K562 (cell line): ENCODE results near the gene HSPB6. TPM values are rescaled to one million over a fixed set of nuclear protein-coding genes. Genes with fewer than 3 reads are reported as not detected.

Source experiments
- BCOR ChIP-seq: fragments of 450-650 bp; IDR thresholded peaks from 2 replicates; pipeline ENCODE4 v1.6.1; 2016
- CREBBP ChIP-seq: IDR thresholded peaks from one replicate; pipeline ENCODE4 v1.6.1; 2012; ENCODE audit warnings: low read depth, mild to moderate bottlenecking, control low read depth, inconsistent platforms, low read length
- ETS2 ChIP-seq: IDR thresholded peaks from 2 replicates; pipeline ENCODE4 v1.6.1; 2016; ENCODE audit warnings: borderline replicate concordance, missing genetic modification characterization, mild to moderate bottlenecking, moderate library complexity, missing compliant biosample characterization; ENCODE audit not compliant: poor library complexity, severe bottlenecking
- GABPB2 ChIP-seq: fragments of 250-450 bp; sonication (Bioruptor Pico); conservative IDR thresholded peaks from 2 replicates; pipeline ENCODE4 v1.5.1; 2021; ENCODE audit warnings: mild to moderate bottlenecking
- HDAC2 ChIP-seq: fragments of 450-650 bp; IDR thresholded peaks from 2 replicates; pipeline ENCODE4 v1.6.1; 2016; ENCODE audit warnings: mild to moderate bottlenecking
- HNRNPK ChIP-seq: fragments of 200-400 bp; formaldehyde crosslinking; IDR thresholded peaks from one replicate; pipeline ENCODE4 v1.6.1; 2018; ENCODE audit warnings: mild to moderate bottlenecking, low read depth, low read length; ENCODE audit not compliant: poor library complexity, severe bottlenecking
- ILK ChIP-seq: fragments of 450-650 bp; IDR thresholded peaks from 2 replicates; pipeline ENCODE4 v1.6.1; 2016; ENCODE audit warnings: missing genetic modification characterization, low read depth, mild to moderate bottlenecking, missing compliant biosample characterization, moderate library complexity, borderline replicate concordance
- KDM4B ChIP-seq, 2 experiments: fragments of 450-650 bp in 1 of 2; sonication (generic) in 1 of 2; IDR thresholded peaks; 2 replicates each; pipeline ENCODE4 v1.6.1; 2016 to 2017; ENCODE audit warnings: borderline replicate concordance in 2 of 2, antibody characterized with exemption in 1 of 2, low read depth in 1 of 2, mild to moderate bottlenecking in 1 of 2
- SMC3 ChIP-seq: conservative IDR thresholded peaks from 2 replicates; pipeline ENCODE4 v1.6.1; 2011; ENCODE audit warnings: low read depth, low read length, improper control_type of control experiment; ENCODE audit not compliant: insufficient read depth
- ZBED1 ChIP-seq: IDR thresholded peaks from 2 replicates; pipeline ENCODE4 v1.6.1; 2014
- ZSCAN32 ChIP-seq: fragments of 450-650 bp; formaldehyde crosslinking; IDR thresholded peaks from 2 replicates; pipeline ENCODE4 v1.4.0; 2020; ENCODE audit warnings: mild to moderate bottlenecking, moderate library complexity
- polyA plus RNA-seq, 8 experiments: library from polyadenylated mRNA; depleted of rRNA in 4 of 8; stranded (reverse) in 5 of 8; unstranded in 3 of 8; fragments of >200 nt; fragmentation: Nextera tagmentation in 2 of 8; fragmentation: Illumina TruSeq in 1 of 8; extraction: Ambion mirVana in 2 of 8; extraction: Trizol in 1 of 8; gene quantifications; 2 replicates each; pipeline versions ENCODE4 v1.2.1 to v1.2.3, GENCODE V29; 2011 to 2014; ENCODE audit warnings: inconsistent platforms in 1 of 8, missing spikeins in 1 of 8
- total RNA-seq, 7 experiments: library from RNA; depleted of rRNA in 6 of 7; stranded (reverse); fragments of >200 nt in 6 of 7; fragmentation: Illumina TruSeq in 2 of 7; extraction: Trizol in 2 of 7; gene quantifications; 2 replicates each; pipeline versions ENCODE4 v1.2.1 to v1.2.3, GENCODE V29; 2011 to 2021; ENCODE audit warnings: low replicate concordance in 1 of 7
- TF ChIP-seq, protein P1 (sequence below): fragments of 450-650 bp; IDR thresholded peaks from 2 replicates; pipeline ENCODE4 v1.6.1; 2017; ENCODE audit warnings: antibody characterized with exemption, mild to moderate bottlenecking
- TF ChIP-seq, protein P2 (sequence below): sonication (generic); formaldehyde crosslinking; IDR thresholded peaks from 2 replicates; pipeline ENCODE4 v1.8.1; 2022; ENCODE audit warnings: missing genetic modification reagents
- TF ChIP-seq, protein P3 (sequence below), 2 experiments: fragments of 450-650 bp in 1 of 2; sonication (generic) in 1 of 2; formaldehyde crosslinking; conservative IDR thresholded peaks; 2 replicates each; pipeline versions ENCODE4 v1.4.0 to v1.8.1; 2020 to 2022; ENCODE audit warnings: mild to moderate bottlenecking in 1 of 2, missing genetic modification reagents in 1 of 2
- TF ChIP-seq, protein P4 (sequence below): fragments of 250-450 bp; sonication (Bioruptor Pico); IDR thresholded peaks from 2 replicates; pipeline ENCODE4 v1.9.0; 2021; ENCODE audit warnings: mild to moderate bottlenecking, inconsistent platforms
- TF ChIP-seq, protein P5 (sequence below): fragments of 450-650 bp; IDR thresholded peaks from 2 replicates; pipeline ENCODE4 v1.6.1; 2016; ENCODE audit warnings: mild to moderate bottlenecking

Gene HSPB6
- total and polyA plus RNA-seq, 9 of the 15 experiments (the other 6 are each of a cell fraction or from before 2014, with no cell fraction given), result 0.55 TPM; not detected in 8

DNA sequence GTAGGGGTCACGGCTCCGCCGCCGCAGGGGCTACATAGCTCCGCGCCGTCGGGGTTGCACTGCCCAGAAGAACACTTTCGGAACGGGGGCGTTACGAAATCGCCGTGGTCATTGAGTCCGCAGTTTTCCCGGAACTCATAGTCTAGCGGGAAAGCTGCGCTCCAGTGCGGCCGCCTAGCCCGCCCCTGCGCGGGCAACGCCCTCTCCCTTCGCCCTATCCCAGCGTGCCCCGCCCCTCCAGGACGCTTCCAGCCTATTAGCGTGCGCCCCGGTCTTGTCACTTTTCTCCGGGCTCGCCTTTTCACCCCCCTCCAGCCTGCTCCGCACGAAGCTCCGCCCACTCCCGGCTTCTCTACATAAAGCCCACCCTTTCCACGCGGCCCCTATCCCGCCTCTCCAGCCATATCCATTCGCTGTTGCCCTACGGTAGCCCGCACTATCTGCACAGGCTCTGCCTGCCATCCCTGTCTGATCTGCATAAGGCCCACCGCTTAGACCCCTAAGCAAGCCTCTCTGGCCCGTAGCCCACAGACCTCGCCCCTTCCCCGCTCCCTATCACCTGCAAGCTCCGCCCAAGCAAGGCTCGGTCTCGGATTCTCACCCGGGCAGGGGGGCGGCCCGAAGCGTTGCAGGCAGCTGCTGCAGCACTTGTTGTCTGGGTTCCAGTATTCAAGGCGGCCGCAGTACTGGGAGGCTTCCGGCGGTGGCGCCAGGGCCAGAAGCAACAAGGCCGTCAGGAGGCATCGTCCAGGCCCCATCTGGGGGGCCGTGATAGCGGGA lies 16.2 kb downstream of the HSPB6 start (continued):
- TF ChIP-seq SMC3, result no peak
- no peak for TF ChIP-seq ZBED1
- TF ChIP-seq, protein P1, sequence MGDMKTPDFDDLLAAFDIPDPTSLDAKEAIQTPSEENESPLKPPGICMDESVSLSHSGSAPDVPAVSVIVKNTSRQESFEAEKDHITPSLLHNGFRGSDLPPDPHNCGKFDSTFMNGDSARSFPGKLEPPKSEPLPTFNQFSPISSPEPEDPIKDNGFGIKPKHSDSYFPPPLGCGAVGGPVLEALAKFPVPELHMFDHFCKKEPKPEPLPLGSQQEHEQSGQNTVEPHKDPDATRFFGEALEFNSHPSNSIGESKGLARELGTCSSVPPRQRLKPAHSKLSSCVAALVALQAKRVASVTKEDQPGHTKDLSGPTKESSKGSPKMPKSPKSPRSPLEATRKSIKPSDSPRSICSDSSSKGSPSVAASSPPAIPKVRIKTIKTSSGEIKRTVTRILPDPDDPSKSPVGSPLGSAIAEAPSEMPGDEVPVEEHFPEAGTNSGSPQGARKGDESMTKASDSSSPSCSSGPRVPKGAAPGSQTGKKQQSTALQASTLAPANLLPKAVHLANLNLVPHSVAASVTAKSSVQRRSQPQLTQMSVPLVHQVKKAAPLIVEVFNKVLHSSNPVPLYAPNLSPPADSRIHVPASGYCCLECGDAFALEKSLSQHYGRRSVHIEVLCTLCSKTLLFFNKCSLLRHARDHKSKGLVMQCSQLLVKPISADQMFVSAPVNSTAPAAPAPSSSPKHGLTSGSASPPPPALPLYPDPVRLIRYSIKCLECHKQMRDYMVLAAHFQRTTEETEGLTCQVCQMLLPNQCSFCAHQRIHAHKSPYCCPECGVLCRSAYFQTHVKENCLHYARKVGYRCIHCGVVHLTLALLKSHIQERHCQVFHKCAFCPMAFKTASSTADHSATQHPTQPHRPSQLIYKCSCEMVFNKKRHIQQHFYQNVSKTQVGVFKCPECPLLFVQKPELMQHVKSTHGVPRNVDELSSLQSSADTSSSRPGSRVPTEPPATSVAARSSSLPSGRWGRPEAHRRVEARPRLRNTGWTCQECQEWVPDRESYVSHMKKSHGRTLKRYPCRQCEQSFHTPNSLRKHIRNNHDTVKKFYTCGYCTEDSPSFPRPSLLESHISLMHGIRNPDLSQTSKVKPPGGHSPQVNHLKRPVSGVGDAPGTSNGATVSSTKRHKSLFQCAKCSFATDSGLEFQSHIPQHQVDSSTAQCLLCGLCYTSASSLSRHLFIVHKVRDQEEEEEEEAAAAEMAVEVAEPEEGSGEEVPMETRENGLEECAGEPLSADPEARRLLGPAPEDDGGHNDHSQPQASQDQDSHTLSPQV, result no peak
- 0 out of 2 replicates have a peak, but pooled peaks have one; percentile 39 for TF ChIP-seq BCOR
- TF ChIP-seq ILK (tag), result no peak
- TF ChIP-seq GABPB2 (CRISPR knock-in tag), result no peak
- no peak for TF ChIP-seq ETS2 (tag)
- TF ChIP-seq, protein P2, sequence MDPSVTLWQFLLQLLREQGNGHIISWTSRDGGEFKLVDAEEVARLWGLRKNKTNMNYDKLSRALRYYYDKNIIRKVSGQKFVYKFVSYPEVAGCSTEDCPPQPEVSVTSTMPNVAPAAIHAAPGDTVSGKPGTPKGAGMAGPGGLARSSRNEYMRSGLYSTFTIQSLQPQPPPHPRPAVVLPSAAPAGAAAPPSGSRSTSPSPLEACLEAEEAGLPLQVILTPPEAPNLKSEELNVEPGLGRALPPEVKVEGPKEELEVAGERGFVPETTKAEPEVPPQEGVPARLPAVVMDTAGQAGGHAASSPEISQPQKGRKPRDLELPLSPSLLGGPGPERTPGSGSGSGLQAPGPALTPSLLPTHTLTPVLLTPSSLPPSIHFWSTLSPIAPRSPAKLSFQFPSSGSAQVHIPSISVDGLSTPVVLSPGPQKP (CRISPR knock-in tag), result no peak
- TF ChIP-seq KDM4B (IDR thresholded peaks at IDR 0.05; ENCODE audit: borderline replicate concordance in 2 of 2, low read depth in 1 of 2), result no peak
- TF ChIP-seq, protein P3, sequence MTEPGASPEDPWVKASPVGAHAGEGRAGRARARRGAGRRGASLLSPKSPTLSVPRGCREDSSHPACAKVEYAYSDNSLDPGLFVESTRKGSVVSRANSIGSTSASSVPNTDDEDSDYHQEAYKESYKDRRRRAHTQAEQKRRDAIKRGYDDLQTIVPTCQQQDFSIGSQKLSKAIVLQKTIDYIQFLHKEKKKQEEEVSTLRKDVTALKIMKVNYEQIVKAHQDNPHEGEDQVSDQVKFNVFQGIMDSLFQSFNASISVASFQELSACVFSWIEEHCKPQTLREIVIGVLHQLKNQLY (CRISPR knock-in tag; conservative IDR thresholded peaks at IDR 0.05), result no peak
- TF ChIP-seq CREBBP, result no peak
- TF ChIP-seq, protein P4, sequence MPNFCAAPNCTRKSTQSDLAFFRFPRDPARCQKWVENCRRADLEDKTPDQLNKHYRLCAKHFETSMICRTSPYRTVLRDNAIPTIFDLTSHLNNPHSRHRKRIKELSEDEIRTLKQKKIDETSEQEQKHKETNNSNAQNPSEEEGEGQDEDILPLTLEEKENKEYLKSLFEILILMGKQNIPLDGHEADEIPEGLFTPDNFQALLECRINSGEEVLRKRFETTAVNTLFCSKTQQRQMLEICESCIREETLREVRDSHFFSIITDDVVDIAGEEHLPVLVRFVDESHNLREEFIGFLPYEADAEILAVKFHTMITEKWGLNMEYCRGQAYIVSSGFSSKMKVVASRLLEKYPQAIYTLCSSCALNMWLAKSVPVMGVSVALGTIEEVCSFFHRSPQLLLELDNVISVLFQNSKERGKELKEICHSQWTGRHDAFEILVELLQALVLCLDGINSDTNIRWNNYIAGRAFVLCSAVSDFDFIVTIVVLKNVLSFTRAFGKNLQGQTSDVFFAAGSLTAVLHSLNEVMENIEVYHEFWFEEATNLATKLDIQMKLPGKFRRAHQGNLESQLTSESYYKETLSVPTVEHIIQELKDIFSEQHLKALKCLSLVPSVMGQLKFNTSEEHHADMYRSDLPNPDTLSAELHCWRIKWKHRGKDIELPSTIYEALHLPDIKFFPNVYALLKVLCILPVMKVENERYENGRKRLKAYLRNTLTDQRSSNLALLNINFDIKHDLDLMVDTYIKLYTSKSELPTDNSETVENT (CRISPR knock-in tag), result no peak
- peak; percentile 70 for TF ChIP-seq HDAC2
- TF ChIP-seq ZSCAN32 (CRISPR knock-in tag), result no peak
- TF ChIP-seq, protein P5, sequence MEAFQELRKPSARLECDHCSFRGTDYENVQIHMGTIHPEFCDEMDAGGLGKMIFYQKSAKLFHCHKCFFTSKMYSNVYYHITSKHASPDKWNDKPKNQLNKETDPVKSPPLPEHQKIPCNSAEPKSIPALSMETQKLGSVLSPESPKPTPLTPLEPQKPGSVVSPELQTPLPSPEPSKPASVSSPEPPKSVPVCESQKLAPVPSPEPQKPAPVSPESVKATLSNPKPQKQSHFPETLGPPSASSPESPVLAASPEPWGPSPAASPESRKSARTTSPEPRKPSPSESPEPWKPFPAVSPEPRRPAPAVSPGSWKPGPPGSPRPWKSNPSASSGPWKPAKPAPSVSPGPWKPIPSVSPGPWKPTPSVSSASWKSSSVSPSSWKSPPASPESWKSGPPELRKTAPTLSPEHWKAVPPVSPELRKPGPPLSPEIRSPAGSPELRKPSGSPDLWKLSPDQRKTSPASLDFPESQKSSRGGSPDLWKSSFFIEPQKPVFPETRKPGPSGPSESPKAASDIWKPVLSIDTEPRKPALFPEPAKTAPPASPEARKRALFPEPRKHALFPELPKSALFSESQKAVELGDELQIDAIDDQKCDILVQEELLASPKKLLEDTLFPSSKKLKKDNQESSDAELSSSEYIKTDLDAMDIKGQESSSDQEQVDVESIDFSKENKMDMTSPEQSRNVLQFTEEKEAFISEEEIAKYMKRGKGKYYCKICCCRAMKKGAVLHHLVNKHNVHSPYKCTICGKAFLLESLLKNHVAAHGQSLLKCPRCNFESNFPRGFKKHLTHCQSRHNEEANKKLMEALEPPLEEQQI, result no peak
- TF ChIP-seq HNRNPK, result no peak
